DND-41 (cell line): ENCODE measurements around the gene NR5A2.

ENCODE experiments used
- EZH2 ChIP-seq: IDR thresholded peaks from 3 replicates; pipeline ENCODE4 v1.6.1; 2012; ENCODE audit warnings: borderline replicate concordance, low read depth, mild to moderate bottlenecking, moderate library complexity, low read length, inconsistent platforms; ENCODE audit not compliant: severe bottlenecking
- TF ChIP-seq, protein P1 (sequence below): IDR thresholded peaks from 2 replicates; pipeline ENCODE4 v1.5.1; 2012; ENCODE audit warnings: borderline replicate concordance, low read length, moderate library complexity, mild to moderate bottlenecking; ENCODE audit not compliant: poor library complexity, severe bottlenecking; ENCODE audit errors: extremely low read depth

DNA sequence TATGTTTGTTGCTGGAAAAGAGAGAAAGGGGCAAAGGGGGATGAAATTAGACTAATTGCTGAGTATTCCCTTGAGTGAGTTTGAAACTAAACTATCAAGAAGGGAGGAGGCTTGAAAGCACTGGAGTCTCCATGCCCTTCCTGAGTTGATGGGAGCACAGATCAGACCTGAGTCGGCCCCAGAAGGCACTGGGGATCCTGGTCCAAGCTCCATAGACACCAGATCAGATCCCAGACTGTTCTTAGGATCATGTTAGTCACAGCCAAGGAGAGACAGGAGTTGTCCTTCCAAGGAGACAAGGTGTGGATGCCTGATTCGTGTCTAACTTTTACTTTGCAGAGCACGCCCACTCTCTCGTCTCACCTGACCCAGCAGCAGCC, 152.3 kb downstream of the NR5A2 start:
- TF ChIP-seq, protein P1, sequence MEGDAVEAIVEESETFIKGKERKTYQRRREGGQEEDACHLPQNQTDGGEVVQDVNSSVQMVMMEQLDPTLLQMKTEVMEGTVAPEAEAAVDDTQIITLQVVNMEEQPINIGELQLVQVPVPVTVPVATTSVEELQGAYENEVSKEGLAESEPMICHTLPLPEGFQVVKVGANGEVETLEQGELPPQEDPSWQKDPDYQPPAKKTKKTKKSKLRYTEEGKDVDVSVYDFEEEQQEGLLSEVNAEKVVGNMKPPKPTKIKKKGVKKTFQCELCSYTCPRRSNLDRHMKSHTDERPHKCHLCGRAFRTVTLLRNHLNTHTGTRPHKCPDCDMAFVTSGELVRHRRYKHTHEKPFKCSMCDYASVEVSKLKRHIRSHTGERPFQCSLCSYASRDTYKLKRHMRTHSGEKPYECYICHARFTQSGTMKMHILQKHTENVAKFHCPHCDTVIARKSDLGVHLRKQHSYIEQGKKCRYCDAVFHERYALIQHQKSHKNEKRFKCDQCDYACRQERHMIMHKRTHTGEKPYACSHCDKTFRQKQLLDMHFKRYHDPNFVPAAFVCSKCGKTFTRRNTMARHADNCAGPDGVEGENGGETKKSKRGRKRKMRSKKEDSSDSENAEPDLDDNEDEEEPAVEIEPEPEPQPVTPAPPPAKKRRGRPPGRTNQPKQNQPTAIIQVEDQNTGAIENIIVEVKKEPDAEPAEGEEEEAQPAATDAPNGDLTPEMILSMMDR: no peak
- no peak for TF ChIP-seq EZH2
